GM15510 (cell line): ENCODE data around the gene NCKAP5.

ENCODE experiments used
- POLR2A ChIP-seq: IDR thresholded peaks from 3 replicates; pipeline ENCODE4 v1.6.1; 2011; ENCODE audit warnings: borderline replicate concordance; ENCODE audit not compliant: insufficient read length; ENCODE audit errors: extremely low read depth

Gene NCKAP5

GRCh38 chr2:132670496-132671150, 897.6 kb downstream of the NCKAP5 start:
- no peak for TF ChIP-seq POLR2A

GRCh38 chr2:132669908-132670495, 898.3 kb downstream of the NCKAP5 start, which contains the start of gene LYPD1:
Gene LYPD1 (minus strand): TSS chr2:132670205. CDS start chr2:132669932, 273 bp downstream.
- no peak for TF ChIP-seq POLR2A

- no peak for TF ChIP-seq POLR2A
Measured at GRCh38 chr2:132668987-132669907, 899.0 kb downstream of the NCKAP5 start.

GRCh38 chr2:132668189-132668823, 900.0 kb downstream of the NCKAP5 start:
- TF ChIP-seq POLR2A = no peak

- TF ChIP-seq POLR2A = no peak
Measured at GRCh38 chr2:132667706-132668105, 900.6 kb downstream of the NCKAP5 start.

GRCh38 chr2:132665401-132666140, 902.7 kb downstream of the NCKAP5 start:
- TF ChIP-seq POLR2A = no peak

GRCh38 chr2:132664096-132664495, 904.2 kb downstream of the NCKAP5 start:
- TF ChIP-seq POLR2A = no peak

- TF ChIP-seq POLR2A = no peak
Measured at GRCh38 chr2:132662732-132663131, 905.5 kb downstream of the NCKAP5 start.

- no peak for TF ChIP-seq POLR2A
Measured at GRCh38 chr2:132659331-132659730, 908.9 kb downstream of the NCKAP5 start.

GRCh38 chr2:132656266-132656975, 911.8 kb downstream of the NCKAP5 start:
- no peak for TF ChIP-seq POLR2A

GRCh38 chr2:132654968-132655367, 913.3 kb downstream of the NCKAP5 start:
- no peak for TF ChIP-seq POLR2A

- no peak for TF ChIP-seq POLR2A
Measured at GRCh38 chr2:132654335-132654734, 913.9 kb downstream of the NCKAP5 start.

GRCh38 chr2:132652474-132652873, 915.8 kb downstream of the NCKAP5 start:
- no peak for TF ChIP-seq POLR2A

- no peak for TF ChIP-seq POLR2A
Measured at GRCh38 chr2:132651115-132652045, 916.9 kb downstream of the NCKAP5 start.
